SW480 (cell line): ENCODE results near the gene TPT1.
A peak's percentile ranks its signal among the peaks of the same experiment; 100 is the strongest.

ENCODE experiments used
- DNase-seq: peaks from one replicate; pipeline ENCODE4 v3.0.0-alpha.2; 2016; ENCODE audit warnings: low spot score

Gene TPT1

DNA sequence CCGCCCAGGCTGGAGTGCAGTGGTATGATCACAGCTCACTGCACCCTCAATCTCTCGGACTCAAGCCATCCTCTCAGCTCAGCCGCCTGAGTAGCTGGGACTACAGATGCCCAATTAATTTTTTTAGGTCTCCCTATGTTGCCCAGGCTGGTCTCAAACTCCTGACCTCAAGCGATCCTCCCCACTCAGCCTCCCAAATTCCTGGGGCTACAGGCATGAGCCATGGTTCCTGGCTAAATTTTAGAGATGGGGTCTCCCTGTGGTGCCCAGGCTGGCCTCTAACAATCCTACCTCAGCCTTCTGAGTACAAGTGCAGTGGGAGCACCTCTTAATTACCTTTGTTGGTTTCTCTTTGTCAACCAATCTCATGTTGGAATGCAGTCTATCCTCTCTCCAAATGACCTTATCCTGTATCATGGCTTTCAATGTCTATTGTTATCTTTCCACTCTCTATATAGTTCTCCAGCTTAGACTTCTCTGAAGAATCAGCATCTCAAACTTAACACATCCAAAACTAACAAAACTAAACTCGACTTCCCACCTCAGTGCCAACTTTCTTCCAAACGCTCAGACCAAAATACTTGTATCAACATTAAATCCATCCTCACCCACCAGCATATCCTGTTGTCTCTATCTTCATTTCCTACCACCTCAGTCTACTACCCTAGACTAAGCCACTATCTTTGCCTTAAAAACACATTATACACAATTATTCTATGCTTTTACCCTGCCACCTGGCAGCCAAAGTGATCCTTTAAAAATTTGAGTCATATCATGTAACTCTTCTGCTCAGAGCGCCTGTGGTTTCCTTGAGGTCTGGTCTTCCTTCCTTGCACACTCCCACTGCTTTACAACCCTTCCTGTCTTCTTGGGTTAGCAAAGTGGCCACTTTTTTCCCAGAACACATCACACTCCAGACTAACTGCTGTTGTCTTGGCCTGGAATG is 6.7 kb downstream of the TPT1 start:
- no peak for DNase-seq

DNA sequence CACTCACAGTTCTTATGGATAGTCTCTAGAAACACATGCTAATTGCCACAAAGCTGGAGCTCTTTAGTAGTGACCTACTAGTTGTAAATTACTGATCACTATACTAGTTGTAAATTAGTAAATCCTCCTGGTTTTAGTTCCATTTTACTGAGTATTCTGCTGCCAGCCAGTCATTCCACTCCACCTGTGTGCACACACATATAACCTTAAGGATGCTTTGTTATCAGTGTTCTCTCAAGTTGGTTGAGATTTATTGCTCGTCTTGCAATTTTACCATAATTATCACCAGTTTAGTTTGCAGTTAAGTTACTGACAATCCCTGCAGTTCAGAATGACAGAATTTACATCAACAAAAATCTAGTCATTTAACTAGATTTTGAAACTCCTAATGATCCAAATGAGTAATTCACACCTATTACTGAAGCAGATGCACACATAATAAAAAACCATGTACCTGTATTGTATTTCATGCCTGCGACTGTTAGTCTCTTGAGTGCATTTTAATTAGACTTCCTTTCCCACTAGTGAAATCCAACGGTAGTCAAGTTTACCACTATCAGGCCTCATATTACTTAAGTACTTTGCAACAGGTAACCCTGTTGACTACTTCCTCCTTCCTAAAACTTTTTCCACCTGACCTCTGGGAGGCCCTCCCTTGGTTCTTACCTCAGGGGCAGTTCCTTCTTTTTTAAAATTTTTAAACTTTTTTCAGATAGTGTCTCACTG is 7.6 kb downstream of the TPT1 start:
- no peak for DNase-seq

DNA sequence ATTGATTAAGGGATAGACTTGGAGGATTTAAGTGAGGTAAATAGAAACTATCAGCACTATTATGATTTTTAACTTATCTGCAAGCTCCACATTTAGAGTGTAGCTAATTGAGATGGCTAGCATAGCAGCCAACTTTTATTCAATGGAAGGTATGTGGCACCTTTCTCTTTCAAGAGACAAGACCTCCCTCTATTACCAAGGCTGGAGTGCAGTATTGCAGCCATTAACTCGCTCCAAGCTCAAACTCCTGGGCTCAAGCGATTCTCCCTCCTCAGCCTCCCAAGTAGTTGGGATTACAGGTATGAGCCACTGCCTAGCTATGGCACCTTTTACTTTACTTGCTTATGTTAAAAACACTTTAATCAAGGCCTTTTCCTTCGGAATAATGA is 8.2 kb downstream of the TPT1 start:
- no peak for DNase-seq

DNA sequence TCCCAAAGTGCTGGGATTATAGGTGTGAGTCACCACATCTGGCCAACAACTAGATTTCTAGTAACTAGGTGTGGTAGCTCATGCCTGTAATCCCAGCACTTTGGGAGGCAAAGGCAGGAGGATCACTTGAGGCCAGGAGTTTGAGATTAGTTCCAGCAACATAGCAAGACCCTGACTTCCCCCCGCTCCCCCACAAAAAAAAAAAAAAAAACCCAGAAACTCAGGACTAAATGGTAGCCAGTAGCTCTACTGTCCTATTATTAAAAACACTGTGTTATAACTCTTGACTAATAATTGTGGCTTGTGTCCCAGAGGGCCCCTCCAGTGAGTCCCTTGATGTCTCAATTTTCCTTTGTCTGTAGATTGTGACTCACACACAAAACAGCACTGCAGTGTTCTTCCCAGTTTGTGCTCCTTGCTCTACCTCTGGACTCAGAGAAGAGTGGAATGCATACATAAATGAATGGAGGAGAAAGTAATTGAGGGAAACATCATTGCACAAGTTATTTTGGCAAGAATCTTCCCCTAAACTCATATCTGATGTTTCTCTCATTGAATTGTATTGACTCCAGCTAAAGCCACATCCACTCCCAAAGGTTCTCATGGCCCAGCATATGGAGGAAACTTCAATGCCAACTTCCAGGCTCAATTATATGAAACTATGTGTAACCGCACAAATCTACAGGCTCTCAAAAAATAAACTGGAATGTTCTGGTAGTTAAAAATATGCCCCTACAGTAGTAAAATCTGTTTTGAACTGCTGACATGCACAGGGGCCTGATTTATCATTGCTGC is 8.8 kb downstream of the TPT1 start:
- DNase-seq: peak; percentile 75

DNA sequence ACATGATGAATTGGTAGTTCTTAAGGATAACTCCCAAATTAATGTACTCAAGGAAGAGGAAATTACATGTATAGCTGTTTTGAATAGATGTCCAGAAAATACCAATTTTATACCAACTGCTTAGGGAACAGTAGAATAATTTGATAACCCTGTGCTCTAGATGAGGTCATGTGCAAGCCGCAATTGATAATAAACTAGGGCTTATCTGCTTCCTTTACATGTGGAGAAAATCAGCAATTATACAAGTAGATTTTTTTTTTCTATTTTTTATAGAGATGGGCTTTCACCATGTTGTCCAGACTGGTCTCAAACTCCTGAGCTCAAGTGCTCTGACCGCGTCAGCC is 9.3 kb downstream of the TPT1 start:
- DNase-seq: no peak

DNA sequence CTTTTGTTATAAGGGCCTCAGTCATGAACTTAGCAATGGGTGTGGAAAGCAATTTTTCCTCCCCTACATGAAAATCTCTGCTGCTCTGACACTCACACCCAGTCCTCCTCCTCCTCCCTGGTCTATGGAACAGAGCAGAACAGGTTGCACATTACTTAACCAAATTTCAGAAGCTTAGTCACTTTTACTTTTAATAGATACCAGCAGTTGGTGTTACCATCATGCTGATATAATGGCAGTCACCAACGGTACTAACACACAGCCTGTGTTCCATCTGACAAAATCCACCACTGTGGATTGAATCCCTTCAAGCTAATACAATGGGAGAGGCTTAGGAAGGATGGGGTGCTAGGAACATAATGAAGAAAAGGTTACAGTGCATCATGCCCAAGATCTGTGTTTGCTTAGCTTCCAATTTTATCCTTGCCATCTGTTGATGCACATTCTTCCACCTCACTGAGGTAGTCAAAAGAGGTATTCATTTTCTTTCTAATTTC is 9.8 kb downstream of the TPT1 start:
- no peak for DNase-seq

DNA sequence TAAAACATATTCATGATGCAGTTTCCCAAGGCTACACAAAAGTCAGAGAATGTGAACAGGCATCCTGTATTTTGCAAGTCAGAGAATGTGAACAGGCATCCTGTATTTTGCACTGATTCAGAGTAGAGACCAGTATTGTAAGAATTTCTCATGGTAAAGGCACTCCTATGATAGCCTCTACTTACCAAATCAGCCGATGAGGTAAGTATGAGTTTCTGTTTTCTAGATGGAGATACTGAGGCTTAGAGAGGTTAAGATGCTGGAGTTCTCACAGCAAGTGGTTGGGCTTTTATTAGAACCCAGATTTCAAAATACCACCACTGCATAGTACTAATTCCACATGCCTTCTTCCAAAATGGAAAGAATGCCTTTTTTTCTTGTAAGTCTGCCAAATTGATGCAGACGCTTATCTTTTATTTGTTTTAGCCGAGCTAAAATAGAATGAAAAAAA is 12.3 kb downstream of the TPT1 start:
- DNase-seq: no peak

DNA sequence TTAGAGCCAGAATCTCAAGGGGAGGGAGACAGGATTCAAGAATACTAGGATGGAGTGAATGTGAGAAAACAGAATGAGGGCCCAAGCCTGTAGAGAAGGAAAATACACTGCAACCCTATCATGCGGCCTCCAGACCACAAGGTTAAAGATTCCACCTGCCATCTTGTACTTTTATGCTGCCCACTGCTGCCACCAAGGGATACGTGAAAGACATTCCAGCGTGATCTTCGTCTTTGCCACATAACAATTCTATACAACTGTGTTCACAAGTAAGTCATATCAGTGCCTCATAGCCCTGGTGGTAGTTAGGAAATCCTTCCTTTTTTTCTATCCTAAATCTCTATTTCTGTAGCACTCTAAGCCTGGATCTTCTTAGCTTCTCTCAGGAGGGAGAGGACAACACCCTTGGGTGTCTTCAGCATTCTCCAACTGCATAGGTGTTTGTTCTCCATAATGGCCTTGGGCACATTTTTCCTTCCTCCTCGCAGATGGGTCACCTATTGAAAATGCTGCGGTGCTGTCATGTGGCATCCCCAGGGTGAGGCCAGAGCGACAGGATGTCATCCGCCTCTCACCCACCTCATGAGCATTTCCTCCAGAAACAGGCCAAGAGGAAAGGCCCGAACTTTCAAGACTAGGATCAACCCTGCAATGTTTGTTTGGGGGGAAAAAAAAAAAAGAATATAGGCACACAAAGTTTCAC is 13.6 kb downstream of the TPT1 start:
- no peak for DNase-seq

DNA sequence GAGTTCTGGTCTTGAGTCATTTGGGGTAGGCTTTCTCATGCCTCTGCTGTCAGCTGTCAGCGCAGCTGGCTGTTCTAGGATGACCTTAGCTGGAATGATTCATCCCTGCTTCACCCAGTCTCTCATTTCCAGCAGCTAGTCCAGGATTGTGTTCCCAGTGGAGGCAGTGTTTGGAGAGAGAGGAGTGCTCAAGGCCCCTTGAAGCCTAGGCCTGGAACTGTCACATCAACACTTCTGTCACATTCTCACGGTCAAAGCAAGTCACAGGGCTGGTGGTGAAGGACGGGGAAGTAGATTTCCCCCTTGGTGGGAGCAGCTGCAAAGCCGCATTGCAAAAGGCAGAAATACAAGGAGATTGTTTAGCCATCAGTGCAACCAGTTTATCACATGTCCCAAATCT is 15.2 kb downstream of the TPT1 start:
- no peak for DNase-seq

DNA sequence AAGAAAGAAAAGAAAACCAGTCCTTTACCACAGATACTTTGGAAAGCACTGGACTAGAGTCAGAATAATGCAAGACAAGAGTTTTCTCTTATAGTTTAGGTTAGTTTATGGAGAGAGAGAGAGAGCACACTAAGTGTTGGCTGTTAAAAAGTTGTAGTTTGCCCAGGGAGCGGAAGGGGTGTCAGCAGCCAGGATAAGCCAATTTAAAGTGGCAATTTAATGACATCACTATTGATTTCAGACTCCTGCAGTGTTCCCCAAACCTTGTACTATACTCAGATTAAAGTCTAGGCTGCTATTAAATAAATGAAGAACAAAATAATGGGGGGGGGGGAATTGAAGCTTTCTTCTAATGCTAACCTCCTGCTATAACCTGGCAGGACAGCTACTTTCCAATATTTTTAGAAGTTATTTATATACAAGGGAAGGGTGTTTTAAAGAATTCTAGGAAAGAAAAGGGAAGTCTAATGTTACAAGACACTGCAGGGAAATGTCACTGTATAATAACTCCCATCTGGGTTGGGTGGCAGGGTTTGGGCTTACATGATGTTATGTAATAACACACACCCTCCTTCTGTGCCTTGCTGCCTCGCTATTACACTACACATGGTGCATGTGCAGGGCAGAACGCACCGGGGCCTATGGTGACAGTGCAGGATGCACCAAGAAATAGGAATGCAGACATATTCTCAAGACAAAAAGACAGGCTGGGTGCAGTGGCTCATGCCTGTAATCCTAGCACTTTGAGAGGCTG is 19.9 kb downstream of the TPT1 start:
- DNase-seq: no peak

DNA sequence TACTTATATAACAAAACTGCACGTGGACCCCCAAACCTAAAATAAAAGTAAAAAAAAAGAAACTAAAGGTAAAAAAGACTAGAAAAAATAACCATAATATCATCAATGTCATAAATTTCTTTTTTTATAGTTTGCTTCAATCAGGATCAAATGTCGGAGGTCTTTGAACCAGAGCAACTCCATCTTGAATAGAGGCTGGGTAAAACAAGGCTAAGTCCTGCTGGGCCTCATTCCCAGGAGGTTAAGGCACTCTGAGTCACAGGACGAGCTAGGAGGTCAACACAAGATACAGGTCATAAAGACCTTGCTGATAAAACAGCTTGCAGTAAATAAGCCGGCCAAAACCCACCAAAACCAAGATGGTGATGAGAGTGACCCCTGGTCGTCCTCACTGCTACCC is 24.0 kb downstream of the TPT1 start:
- no peak for DNase-seq

DNA sequence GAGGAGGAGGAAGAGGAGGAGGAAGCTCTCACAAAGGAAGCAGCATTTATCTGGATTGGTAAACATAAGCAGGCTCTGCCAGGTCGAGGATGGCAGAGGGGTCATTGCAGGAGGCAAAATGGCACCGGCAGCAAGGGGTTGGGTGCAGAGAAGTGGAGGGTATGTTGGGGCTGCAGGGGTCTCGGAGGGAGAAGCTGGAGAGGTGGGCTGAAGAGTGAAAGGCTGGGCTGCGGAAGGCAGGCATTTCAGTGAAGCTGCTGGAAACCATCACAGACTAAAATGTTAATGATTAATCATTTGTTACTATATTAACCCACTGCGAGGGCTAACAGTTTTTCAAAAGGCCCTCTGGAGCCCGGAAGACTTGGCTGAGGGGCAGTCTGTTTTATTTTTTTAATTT is 24.6 kb downstream of the TPT1 start:
- no peak for DNase-seq

DNA sequence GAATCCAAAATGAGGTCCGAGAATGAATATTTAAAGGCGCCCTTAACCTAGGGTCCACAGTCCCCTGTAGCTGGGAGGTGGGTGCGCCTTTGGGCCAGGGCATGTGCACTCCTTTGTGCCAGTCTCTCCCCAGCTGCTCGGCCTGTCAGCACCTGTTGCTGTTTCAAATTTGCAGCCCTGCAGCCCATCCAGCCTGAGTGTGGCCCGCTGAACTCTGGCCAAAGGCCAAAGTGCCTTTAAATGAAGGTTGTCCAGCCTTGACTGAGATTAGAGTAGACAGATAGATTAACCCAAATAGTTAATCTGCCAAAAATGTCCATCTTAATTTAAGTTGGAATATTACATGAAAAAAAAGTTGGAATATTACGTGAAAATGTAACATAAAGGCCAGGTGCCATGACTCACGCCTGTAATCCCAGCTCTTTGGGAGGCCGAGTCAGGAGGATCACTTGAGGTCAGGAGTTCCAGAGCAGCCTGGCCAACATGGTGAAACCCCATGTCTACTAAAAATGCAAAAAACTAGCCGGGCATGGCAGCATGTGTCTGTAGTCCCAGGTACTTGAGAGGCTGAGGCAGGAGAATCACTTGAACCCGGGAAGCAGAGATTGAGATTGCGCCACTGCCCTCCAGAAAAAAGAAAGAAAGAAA is 25.3 kb downstream of the TPT1 start:
- DNase-seq: no peak

DNA sequence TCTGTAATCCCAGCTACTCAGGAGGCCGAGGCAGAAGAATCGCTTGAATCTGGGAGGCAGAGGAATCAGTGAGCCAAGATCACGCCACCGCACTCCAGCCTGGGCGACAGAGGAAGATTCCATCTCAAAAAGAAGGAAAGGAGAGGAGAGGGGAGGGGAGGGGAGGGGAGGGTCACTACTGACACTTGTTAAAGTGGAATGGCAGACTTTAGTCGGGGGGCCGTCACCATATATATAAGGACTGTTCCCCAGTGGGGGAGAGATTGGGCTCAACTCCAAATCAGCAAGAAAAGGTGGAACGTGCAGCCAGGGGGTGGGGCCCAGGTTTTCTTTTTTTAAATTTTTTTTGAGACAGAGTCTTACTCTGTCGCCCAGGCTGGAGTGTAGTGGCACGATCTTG is 26.2 kb downstream of the TPT1 start:
- DNase-seq: no peak

DNA sequence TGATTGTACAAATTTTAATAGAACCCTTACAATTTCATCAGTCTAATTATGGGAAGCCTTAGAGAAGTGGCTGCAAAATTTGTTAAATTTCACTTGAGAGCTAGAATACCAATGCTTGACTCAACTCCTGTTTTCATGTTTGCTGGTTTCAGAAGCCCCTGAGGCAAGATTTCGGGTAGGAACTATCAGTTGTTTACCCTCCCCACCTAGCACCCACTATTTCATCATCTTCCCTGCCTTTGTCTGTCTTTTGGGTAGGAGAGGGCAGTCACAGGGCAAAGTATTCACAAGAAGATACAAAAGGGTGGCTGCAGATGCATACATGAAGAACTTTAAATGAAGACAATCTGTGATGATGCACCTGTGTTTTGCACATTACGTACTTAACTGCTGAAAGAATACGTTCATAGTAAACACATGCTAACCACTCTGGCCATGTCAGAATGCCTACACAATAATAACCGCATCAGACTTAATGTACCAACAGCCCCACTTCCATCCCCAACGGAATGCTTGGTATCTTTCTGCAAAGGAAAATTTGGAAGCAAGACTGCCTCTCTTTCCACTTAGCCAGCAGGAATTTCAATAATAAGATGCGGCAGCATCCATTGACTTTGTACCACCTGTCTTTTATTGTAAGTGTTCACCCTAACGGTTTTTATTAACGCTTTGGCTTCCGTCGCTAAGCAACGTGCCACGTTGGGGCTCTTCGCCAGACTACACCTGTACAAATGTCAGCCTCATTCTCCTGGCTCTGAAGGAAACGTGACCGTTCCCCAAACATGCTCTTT is 30.4 kb downstream of the TPT1 start:
- no peak for DNase-seq

DNA sequence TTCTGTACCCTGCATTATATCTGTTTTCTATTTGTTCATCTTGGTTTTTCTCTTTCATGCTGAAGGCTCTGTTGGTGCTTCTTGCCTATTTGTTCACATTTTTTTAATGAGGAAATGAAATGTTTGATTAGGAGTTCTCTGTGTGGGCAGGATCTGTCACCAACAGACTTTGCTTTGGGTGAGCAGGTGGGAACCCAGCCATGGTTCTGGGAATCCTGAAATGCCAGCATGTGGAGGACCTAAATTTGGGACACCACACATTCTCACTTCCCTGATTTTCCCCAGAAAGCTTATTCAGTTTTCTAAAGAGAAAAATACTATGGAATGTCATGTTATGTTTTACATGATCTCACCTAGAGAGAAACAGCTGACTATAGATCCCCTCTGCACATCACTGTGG is 34.0 kb downstream of the TPT1 start:
- no peak for DNase-seq

DNA sequence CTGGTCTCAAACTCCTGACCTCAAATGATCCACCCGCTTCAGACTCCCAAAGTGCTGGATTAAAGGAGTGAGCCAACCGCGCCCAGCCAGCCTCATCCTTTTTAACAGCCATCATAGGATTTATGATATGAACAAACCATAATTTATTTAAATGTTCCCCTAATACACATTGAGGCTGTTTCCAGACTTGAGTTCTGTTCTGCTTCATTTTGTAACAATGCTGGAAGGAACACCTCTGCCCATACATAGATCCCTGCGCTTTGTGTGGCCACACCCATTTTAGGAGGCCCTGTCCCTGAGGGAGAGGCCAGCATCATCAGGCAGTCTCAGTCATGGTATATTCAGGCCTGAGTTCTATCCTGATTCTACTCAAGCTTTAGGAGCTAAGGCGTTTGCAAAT is 35.9 kb downstream of the TPT1 start:
- DNase-seq: no peak

DNA sequence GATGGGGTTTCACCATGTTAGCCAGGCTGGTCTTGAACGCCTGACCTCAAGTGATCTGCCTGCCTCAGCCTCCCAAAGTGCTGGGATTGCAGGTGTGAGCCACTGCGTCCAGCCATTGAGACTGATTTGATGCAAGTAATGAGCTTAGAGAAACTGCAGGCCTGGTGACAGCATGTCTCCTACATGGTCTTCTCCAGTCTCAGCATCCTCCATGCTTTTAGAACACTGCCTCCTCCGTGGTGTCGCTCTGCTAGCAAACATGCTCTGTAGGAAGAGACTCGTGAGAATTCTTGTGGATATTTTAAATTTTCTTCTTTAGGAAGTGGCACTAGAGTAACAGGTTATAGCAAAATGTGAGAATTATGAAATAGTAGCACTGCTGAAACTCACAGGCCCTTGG is 37.1 kb downstream of the TPT1 start:
- DNase-seq: no peak

DNA sequence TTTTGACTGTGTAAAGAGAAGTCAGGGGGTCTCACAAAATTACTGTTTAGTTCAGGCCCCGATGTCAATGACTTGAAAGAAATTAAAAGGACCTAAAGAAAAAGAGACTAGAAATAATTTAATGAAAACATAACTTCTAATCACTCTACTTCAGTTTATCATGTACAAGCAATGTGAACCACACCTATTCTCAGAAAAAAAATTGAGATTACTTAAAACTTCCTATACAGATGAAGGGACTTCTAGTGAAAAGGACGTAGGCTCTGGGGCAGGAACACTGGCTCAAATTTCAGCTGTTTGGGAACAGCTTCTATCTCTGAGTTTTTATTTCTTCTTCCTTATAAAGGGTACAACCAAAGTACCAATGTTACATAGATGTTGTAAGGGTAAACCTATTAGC is 38.0 kb downstream of the TPT1 start:
- no peak for DNase-seq

DNA sequence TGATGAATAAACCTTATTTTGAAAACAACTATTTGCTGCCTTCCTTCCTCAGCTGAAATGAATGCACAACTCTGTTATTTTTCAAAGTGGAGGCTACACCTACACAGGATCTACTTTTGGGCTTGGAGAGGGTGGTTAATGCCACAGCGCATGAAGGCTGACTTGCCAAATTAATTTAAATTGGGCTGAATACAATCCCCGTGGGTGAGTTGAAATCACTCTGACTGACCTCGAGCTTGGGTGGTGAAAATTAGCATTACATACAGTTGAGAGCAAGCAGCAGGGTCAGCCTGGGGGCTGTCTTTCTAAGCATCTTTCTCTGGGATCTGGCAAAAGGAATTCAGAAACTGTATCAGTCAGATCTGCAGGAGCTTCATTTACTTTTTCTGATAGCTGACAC is 38.5 kb downstream of the TPT1 start:
- DNase-seq: no peak
